ENCODE measurements around the gene PTGER2. TPM values are rescaled to one million over a fixed set of nuclear protein-coding genes. Genes with fewer than 3 reads are reported as not detected.
A peak's percentile ranks its signal among the peaks of the same experiment; 100 is the strongest.

PTGER2 gene
- polyA plus RNA-seq, 12 donors: 0.37 to 1.6 (median 0.87) TPM; not detected in 2

GRCh38 chr14:52336241-52336640, 22.1 kb downstream of the PTGER2 start:
- no peak for DNase-seq

- DNase-seq: no peak
These were observed 24.1 kb downstream of the PTGER2 start for GRCh38 chr14:52338051-52338681.

- no peak for DNase-seq
These were observed 25.1 kb downstream of the PTGER2 start for GRCh38 chr14:52339262-52339661.

GRCh38 chr14:52342849-52343596, 28.9 kb downstream of the PTGER2 start:
- no peak for DNase-seq

- no peak for DNase-seq
These were observed 32.7 kb downstream of the PTGER2 start for GRCh38 chr14:52346778-52347177.

- DNase-seq: no peak
These were observed 34.2 kb downstream of the PTGER2 start for GRCh38 chr14:52348279-52348678.

- DNase-seq: no peak
These were observed 34.7 kb downstream of the PTGER2 start for GRCh38 chr14:52348776-52349175.

GRCh38 chr14:52349731-52350130, 35.6 kb downstream of the PTGER2 start:
- DNase-seq: no peak

GRCh38 chr14:52350445-52350844, 36.3 kb downstream of the PTGER2 start:
- no peak for DNase-seq

GRCh38 chr14:52351233-52352060, 37.3 kb downstream of the PTGER2 start:
- DNase-seq: peak; percentile 51

- peak; percentile 47 for DNase-seq
These were observed 38.0 kb downstream of the PTGER2 start for GRCh38 chr14:52352061-52352491.

- DNase-seq: no peak
These were observed 38.5 kb downstream of the PTGER2 start for GRCh38 chr14:52352569-52352968.

GRCh38 chr14:52354242-52354641, 40.1 kb downstream of the PTGER2 start:
- DNase-seq: no peak

- DNase-seq: peak; percentile 55
These were observed 40.9 kb downstream of the PTGER2 start for GRCh38 chr14:52355016-52355431.

- DNase-seq: no peak
These were observed 41.4 kb downstream of the PTGER2 start for GRCh38 chr14:52355526-52355925.

GRCh38 chr14:52356025-52356424, 41.9 kb downstream of the PTGER2 start:
- no peak for DNase-seq

GRCh38 chr14:52360831-52361230, 46.7 kb downstream of the PTGER2 start:
- DNase-seq: no peak

- DNase-seq: peak; percentile 62
These were observed 49.1 kb downstream of the PTGER2 start for GRCh38 chr14:52363041-52363704.

- DNase-seq: no peak
These were observed 49.8 kb downstream of the PTGER2 start for GRCh38 chr14:52363961-52364360.

GRCh38 chr14:52365071-52365470, 51.0 kb downstream of the PTGER2 start:
- no peak for DNase-seq

- DNase-seq: no peak
These were observed 52.7 kb downstream of the PTGER2 start for GRCh38 chr14:52366796-52367315.

All from muscle of arm (tissue), 12 donors.